Endothelial cell of umbilical vein (primary cell): ENCODE data around the gene N4BP3. TPM values are rescaled to one million over a fixed set of nuclear protein-coding genes. Genes with fewer than 3 reads are reported as not detected.

ENCODE experiments used
- BruUV-seq: library from RNA; stranded (reverse); fragments of 400-500 nt; replicated peaks from 2 replicates; lab custom pipeline; 2021; lab: Mats Ljungman, UMichigan
- CTCF ChIA-PET: fragments of 300-600, 350-600 bp; sonication (Branson Sonifier 250); formaldehyde crosslinking; loops from one replicate; lab custom pipeline; 2021; ENCODE audit warnings: antibody characterized with exemption, inconsistent platforms; lab: Charles Lee
- POLR2A ChIA-PET: fragments of 300-600, 350-600 bp; sonication (Branson Sonifier 250); formaldehyde crosslinking; loops from one replicate; lab custom pipeline; 2021; ENCODE audit warnings: antibody characterized with exemption, inconsistent platforms; lab: Charles Lee
- DNase-seq: peaks from one replicate; pipeline ENCODE4 v3.0.0-alpha.2; 2011; ENCODE audit warnings: low read depth, low spot score
- FAIRE-seq: peaks from 2 replicates; lab custom pipeline; 2011; peaks lifted over from hg19 to GRCh38; lab: Jason Lieb, UNC
- H2AFZ ChIP-seq: 2 replicates; pipeline ENCODE4 v1.6.0; 2012; ENCODE audit warnings: low read depth, low read length, control low read depth, inconsistent platforms
- H3K27ac ChIP-seq: 2 replicates; pipeline ENCODE4 v1.5.1; 2011; ENCODE audit warnings: low read depth, mild to moderate bottlenecking, control low read depth, low read length, moderate library complexity; ENCODE audit not compliant: insufficient read depth
- H3K27me3 ChIP-seq, 2 experiments: 2 replicates each; pipeline versions ENCODE4 v1.6.0 to v1.6.1; 2011; ENCODE audit warnings: low read length in 2 of 2, mixed read lengths in 1 of 2; ENCODE audit not compliant: control insufficient read depth in 2 of 2, insufficient read depth in 2 of 2
- H3K36me3 ChIP-seq, 2 experiments: 2 replicates in 1 of 2; 3 replicates in 1 of 2; pipeline ENCODE4 v1.5.1; 2011; ENCODE audit warnings: low read length in 2 of 2, mild to moderate bottlenecking in 1 of 2, moderate library complexity in 1 of 2; ENCODE audit not compliant: control insufficient read depth in 2 of 2, insufficient read depth in 2 of 2; ENCODE audit errors: extremely low read depth in 1 of 2
- H3K4me1 ChIP-seq: 3 replicates; pipeline ENCODE4 v1.5.1; 2011; ENCODE audit warnings: mild to moderate bottlenecking, low read length; ENCODE audit not compliant: control insufficient read depth, insufficient read depth; ENCODE audit errors: extremely low read depth
- H3K4me2 ChIP-seq: 2 replicates; pipeline ENCODE4 v1.6.1; 2011; ENCODE audit warnings: low read length, control low read depth, mixed read lengths; ENCODE audit not compliant: insufficient read depth
- H3K4me3 ChIP-seq, 3 experiments: fragments of 200-600 bp in 1 of 3; sonication (generic), shearing (Covaris generic) in 1 of 3; replicated peaks in 1 of 3; 2 replicates each; pipeline ENCODE4 v1.5.1; 2011 to 2016; ENCODE audit warnings: control low read depth in 3 of 3, low read length in 3 of 3, mild to moderate bottlenecking in 2 of 3, inconsistent platforms in 1 of 3, low read depth in 1 of 3, moderate library complexity in 1 of 3; ENCODE audit not compliant: insufficient read depth in 1 of 3
- H3K79me2 ChIP-seq: 2 replicates; pipeline ENCODE4 v1.6.0; 2012; ENCODE audit warnings: low read length, inconsistent platforms; ENCODE audit not compliant: control insufficient read depth, insufficient read depth
- H3K9ac ChIP-seq: replicated peaks from 2 replicates; pipeline ENCODE3; 2011; ENCODE audit warnings: low read length, control low read depth; ENCODE audit not compliant: insufficient read depth; ENCODE audit errors: extremely low read depth
- H3K9me1 ChIP-seq: replicated peaks from 3 replicates; pipeline ENCODE4 v1.6.0; 2011; ENCODE audit warnings: mild to moderate bottlenecking, low read length; ENCODE audit not compliant: control insufficient read depth, insufficient read depth; ENCODE audit errors: extremely low read depth
- H3K9me3 ChIP-seq: replicated peaks from 2 replicates; pipeline ENCODE4 v1.5.1; 2012; ENCODE audit warnings: low read length, inconsistent platforms; ENCODE audit not compliant: control insufficient read depth, insufficient read depth
- H4K20me1 ChIP-seq: replicated peaks from 2 replicates; pipeline ENCODE3; 2011; ENCODE audit warnings: mild to moderate bottlenecking, low read length; ENCODE audit not compliant: control insufficient read depth, insufficient read depth; ENCODE audit errors: extremely low read depth
- CTCF ChIP-seq, 2 donors: IDR thresholded peaks; 1 replicate in 1 of 2; 2 replicates in 1 of 2; pipeline ENCODE4 v1.5.1; 2011; ENCODE audit warnings: low read length in 2 of 2, mild to moderate bottlenecking in 2 of 2, moderate library complexity in 2 of 2, control low read depth in 1 of 2, inconsistent platforms in 1 of 2, low read depth in 1 of 2; ENCODE audit not compliant: insufficient read depth in 1 of 2; ENCODE audit errors: extremely low read depth in 1 of 2
- EZH2 ChIP-seq: IDR thresholded peaks from 2 replicates; pipeline ENCODE4 v1.6.1; 2012; ENCODE audit warnings: borderline replicate concordance, low read depth, mild to moderate bottlenecking, moderate library complexity, low read length, inconsistent platforms; ENCODE audit not compliant: severe bottlenecking
- FOS ChIP-seq: IDR thresholded peaks from 2 replicates; pipeline ENCODE4 v1.6.1; 2011; ENCODE audit warnings: mild to moderate bottlenecking, low read length, moderate library complexity, borderline replicate concordance; ENCODE audit not compliant: insufficient read depth
- GATA2 ChIP-seq: IDR thresholded peaks from 2 replicates; pipeline ENCODE4 v1.7.0; 2011; ENCODE audit warnings: low read depth, mild to moderate bottlenecking, moderate library complexity, mixed read lengths, low read length; ENCODE audit not compliant: insufficient read length, insufficient read depth
- JUN ChIP-seq: IDR thresholded peaks from 2 replicates; pipeline ENCODE4 v1.6.1; 2011; ENCODE audit warnings: borderline replicate concordance, low read depth; ENCODE audit not compliant: insufficient read length, insufficient read depth
- MYC ChIP-seq: IDR thresholded peaks from one replicate; pipeline ENCODE4 v1.6.1; 2011; ENCODE audit warnings: mild to moderate bottlenecking, low read depth, low read length
- POLR2A ChIP-seq: IDR thresholded peaks from 2 replicates; pipeline ENCODE4 v1.6.1; 2012; ENCODE audit warnings: low read depth, mild to moderate bottlenecking, control low read depth, low read length
- POLR2AphosphoS5 ChIP-seq: IDR thresholded peaks from 2 replicates; pipeline ENCODE4 v1.6.1; 2012; ENCODE audit warnings: low read depth, mild to moderate bottlenecking, control low read depth, low read length, moderate library complexity; ENCODE audit not compliant: insufficient read depth
- dilution Hi-C: fragments of 300-500 bp; cut with MboI; formaldehyde crosslinking; loops from one replicate; pipeline ENCODE4 v1.15.0; 2019; ENCODE audit warnings: low sequenced_read_pairs; ENCODE audit not compliant: extremely low pct_ligation_motif_present
- intact Hi-C: fragments of 100-400 bp; cut with micrococcal nuclease; formaldehyde crosslinking; loops from one replicate; pipeline ENCODE4 v1.10.0; 2022
- polyA plus RNA-seq, 4 experiments: library from polyadenylated mRNA; depleted of rRNA in 3 of 4; stranded (reverse) in 3 of 4; unstranded in 1 of 4; fragments of >200 nt; gene quantifications; 2 replicates each; pipeline versions ENCODE4 v1.2.1 to v1.2.3, GENCODE V29; 2011 to 2012; ENCODE audit warnings: missing spikeins in 1 of 4
- total RNA-seq: library from RNA; stranded (reverse); gene quantifications from 2 replicates; pipeline ENCODE4 v1.2.3, GENCODE V29; 2021

Gene N4BP3
- total and polyA plus RNA-seq, 2 donors (not counting 3 experiments of a cell fraction or from before 2014, with no cell fraction given): 11.8 to 38.2 TPM

- TF ChIP-seq CTCF (IDR thresholded peaks at IDR 0.05; ENCODE audit: extremely low read depth in 1 of 2, insufficient read depth in 1 of 2, low read depth in 1 of 2, low read length in 2 of 2) (no peak), FOS (no peak), POLR2A (no peak), POLR2AphosphoS5 (no peak), GATA2 (no peak), EZH2 (no peak), MYC (no peak), JUN (no peak)
- H3K4me1 ChIP-seq: no peaks in the 10 kb centered on the region
- intact Hi-C loops (no loop called here), dilution Hi-C loops (no loop called here)
- no peaks in the 10 kb centered on the region for H3K36me3 ChIP-seq
- ChIA-PET POLR2A (no interaction called here), CTCF (interaction anchor here (1.4 kb wide), 1 partner anchor 9 kb away, joined by 6 read pairs; no protein-coding TSS in a partner anchor)
- DNase-seq (no peak), FAIRE-seq (no peak)
- no peak overlapping the region for H3K4me3 ChIP-seq
- H3K4me2 ChIP-seq: no peak overlapping the region
- peaks cover 0 to 5% of the 10 kb centered on the region in 2 experiments for H3K27me3 ChIP-seq
- H3K79me2 ChIP-seq: no peaks in the 10 kb centered on the region
- no peaks in the 10 kb centered on the region for H4K20me1 ChIP-seq
- H2AFZ ChIP-seq: no peak overlapping the region
- no peak overlapping the region for H3K9ac ChIP-seq
- no peak overlapping the region for H3K27ac ChIP-seq
- H3K9me1 ChIP-seq: no peaks in the 10 kb centered on the region
- H3K9me3 ChIP-seq: no peaks in the 10 kb centered on the region
- no TSS peak for BruUV-seq
Measured at GRCh38 chr5:178081571-178082243, 31.6 kb upstream of the N4BP3 start.
